K562 (cell line): Measurements from ENCODE around the gene ZNF775. TPM values are rescaled to one million over a fixed set of nuclear protein-coding genes. Genes with fewer than 3 reads are reported as not detected.

Source experiments
- ATAC-seq: fragments of 200-7000 bp; cut with Tn5 transposase; 3 replicates; pipeline ENCODE4 v1.9.1; 2020; ENCODE audit warnings: moderate library complexity
- BruUV-seq: library from RNA; stranded (reverse); fragments of 400-500 nt; replicated peaks from 2 replicates; lab custom pipeline; 2021; lab: Mats Ljungman, UMichigan
- CTCF ChIA-PET: fragments of 300-600 bp; formaldehyde crosslinking; extraction: SDS; loops from one replicate; lab custom pipeline; 2021; ENCODE audit warnings: low intra/inter-chr PET ratio; lab: Yijun Ruan, JAX
- POLR2A ChIA-PET: fragments of 300-600, 350-650 bp; sonication (Branson Sonifier 250); formaldehyde crosslinking; extraction: SDS; loops from one replicate; lab custom pipeline; 2021; ENCODE audit warnings: antibody characterized with exemption, inconsistent platforms; lab: Yijun Ruan, JAX
- DNase-seq, 4 experiments: peaks; one replicate each; pipeline versions ENCODE4 v3.0.0 to v3.0.0-alpha.2; 2011 to 2018; ENCODE audit warnings: low spot score in 3 of 4, mixed read lengths in 3 of 4; ENCODE audit errors: extremely low read depth in 1 of 4
- FAIRE-seq: peaks from 2 replicates; lab custom pipeline; 2011; peaks lifted over from hg19 to GRCh38; lab: Jason Lieb, UNC
- H2AFZ ChIP-seq: 2 replicates; pipeline ENCODE4 v1.6.0; 2011; ENCODE audit warnings: low read depth, low read length, control low read depth, inconsistent platforms
- H3K27ac ChIP-seq: fragments of 200-600 bp; 3 replicates; pipeline ENCODE4 v1.8.0; 2011; ENCODE audit warnings: low read depth, mild to moderate bottlenecking, control low read depth, inconsistent platforms, low read length, moderate library complexity, mixed read lengths; ENCODE audit errors: extremely low read depth
- H3K27me3 ChIP-seq, 2 experiments: fragments of 300-600 bp in 1 of 2; 2 replicates in 1 of 2; 3 replicates in 1 of 2; pipeline versions ENCODE4 v1.6.0 to v1.8.0; 2011; ENCODE audit warnings: inconsistent platforms in 2 of 2, low read length in 2 of 2, mild to moderate bottlenecking in 1 of 2, mixed read lengths in 1 of 2, moderate library complexity in 1 of 2; ENCODE audit not compliant: control insufficient read depth in 2 of 2, insufficient read depth in 2 of 2
- H3K36me3 ChIP-seq: fragments of 300-600 bp; 3 replicates; pipeline ENCODE4 v1.8.0; 2011; ENCODE audit warnings: mild to moderate bottlenecking, low read length, inconsistent platforms; ENCODE audit not compliant: control insufficient read depth, insufficient read depth
- H3K4me1 ChIP-seq, 2 experiments: fragments of 200-600 bp in 1 of 2; replicated peaks in 1 of 2; 2 replicates in 1 of 2; 3 replicates in 1 of 2; pipeline versions ENCODE4 v1.5.1 to v1.8.0; 2011; ENCODE audit warnings: inconsistent platforms in 2 of 2, low read length in 2 of 2, mild to moderate bottlenecking in 1 of 2, mixed read lengths in 1 of 2, moderate library complexity in 1 of 2; ENCODE audit not compliant: control insufficient read depth in 2 of 2, insufficient read depth in 2 of 2
- H3K4me2 ChIP-seq: 2 replicates; pipeline ENCODE4 v1.6.1; 2011; ENCODE audit warnings: low read length, control low read depth, inconsistent platforms, mixed read lengths; ENCODE audit not compliant: insufficient read depth
- H3K4me3 ChIP-seq: fragments of 200-600 bp; sonication (generic), shearing (Covaris generic); 2 replicates; pipeline ENCODE4 v1.5.1; 2016; ENCODE audit warnings: control low read depth, inconsistent platforms
- H3K79me2 ChIP-seq: fragments of 200-600 bp; 3 replicates; pipeline ENCODE4 v1.8.0; 2011; ENCODE audit warnings: low read length, inconsistent platforms; ENCODE audit not compliant: control insufficient read depth, insufficient read depth
- H3K9ac ChIP-seq, 2 experiments: 2 replicates each; pipeline versions ENCODE4 v1.6.0 to v1.6.1; 2011; ENCODE audit warnings: low read depth in 2 of 2, low read length in 2 of 2, control low read depth in 1 of 2, inconsistent platforms in 1 of 2, mild to moderate bottlenecking in 1 of 2, mixed read lengths in 1 of 2; ENCODE audit not compliant: insufficient read depth in 1 of 2
- H3K9me1 ChIP-seq: one replicate; pipeline ENCODE4 v1.6.0; 2011; ENCODE audit warnings: inconsistent platforms, mild to moderate bottlenecking, low read length, moderate library complexity; ENCODE audit not compliant: control insufficient read depth, insufficient read depth
- H3K9me3 ChIP-seq: replicated peaks from 2 replicates; pipeline ENCODE4 v1.5.1; 2011; ENCODE audit warnings: low read depth, low read length, inconsistent platforms; ENCODE audit not compliant: control insufficient read depth, insufficient read depth
- H4K20me1 ChIP-seq: replicated peaks from 2 replicates; pipeline ENCODE4 v1.6.1; 2011; ENCODE audit warnings: low read length, inconsistent platforms, mixed read lengths; ENCODE audit not compliant: control insufficient read depth, insufficient read depth
- EWSR1 ChIP-seq: fragments of 450-650 bp; IDR thresholded peaks from 2 replicates; pipeline ENCODE4 v1.6.1; 2018; ENCODE audit warnings: borderline replicate concordance, mild to moderate bottlenecking, low read depth, moderate library complexity; ENCODE audit not compliant: partially characterized antibody
- GATAD2A ChIP-seq: fragments of 450-650 bp; IDR thresholded peaks from 2 replicates; pipeline ENCODE4 v1.6.1; 2017
- KAT7 ChIP-seq: sonication (generic); formaldehyde crosslinking; IDR thresholded peaks from 2 replicates; pipeline ENCODE4 v1.8.0; 2022; ENCODE audit warnings: missing genetic modification reagents, mild to moderate bottlenecking, borderline replicate concordance
- KDM4B ChIP-seq, 2 experiments: fragments of 450-650 bp in 1 of 2; sonication (generic) in 1 of 2; IDR thresholded peaks; 2 replicates each; pipeline ENCODE4 v1.6.1; 2016 to 2017; ENCODE audit warnings: borderline replicate concordance in 2 of 2, antibody characterized with exemption in 1 of 2, low read depth in 1 of 2, mild to moderate bottlenecking in 1 of 2
- MAFF ChIP-seq: IDR thresholded peaks from 2 replicates; pipeline ENCODE4 v1.6.1; 2012; ENCODE audit warnings: low read length, improper control_type of control experiment
- NFRKB ChIP-seq: fragments of 450-650 bp; IDR thresholded peaks from 2 replicates; pipeline ENCODE4 v1.6.1; 2016; ENCODE audit warnings: low read depth
- NR3C1 ChIP-seq: sonication (generic); formaldehyde crosslinking; IDR thresholded peaks from 2 replicates; pipeline ENCODE4 v1.8.1; 2022; ENCODE audit warnings: missing genetic modification reagents
- PHTF2 ChIP-seq: fragments of 250-450 bp; sonication (Bioruptor Pico); IDR thresholded peaks from 2 replicates; pipeline ENCODE4 v1.5.0; 2021; ENCODE audit warnings: mild to moderate bottlenecking
- SRSF3 ChIP-seq: fragments of 200-400 bp; formaldehyde crosslinking; IDR thresholded peaks from 2 replicates; pipeline ENCODE4 v1.6.1; 2016; ENCODE audit warnings: mild to moderate bottlenecking, low read length, moderate library complexity; ENCODE audit not compliant: insufficient read depth
- ZNF224 ChIP-seq: sonication (generic); formaldehyde crosslinking; IDR thresholded peaks from 2 replicates; pipeline ENCODE4 v1.8.0; 2022; ENCODE audit warnings: mild to moderate bottlenecking, missing genetic modification reagents
- ZNF384 ChIP-seq: IDR thresholded peaks from 2 replicates; pipeline ENCODE4 v1.6.1; 2012; ENCODE audit warnings: low read depth, low read length, improper control_type of control experiment
- ZNF449 ChIP-seq: fragments of 250-450 bp; sonication (Bioruptor Pico); IDR thresholded peaks from 2 replicates; pipeline ENCODE4 v1.8.0; 2022; ENCODE audit warnings: moderate library complexity, mild to moderate bottlenecking, inconsistent platforms
- WGBS: fragments of 100-300 bp; shearing (Covaris generic); methylation state at CpG from one replicate; pipeline ENCODE4 v1.1.6; 2016; ENCODE audit warnings: low coverage, mixed read lengths; ENCODE audit not compliant: insufficient coverage; ENCODE audit errors: missing lambda C conversion rate; 5-methylcytosine and 5-hydroxymethylcytosine counted together
- in situ Hi-C: fragments of 300-500 bp; cut with MboI; formaldehyde crosslinking; loops from 4 replicates; pipeline ENCODE4 v1.15.0; 2018; ENCODE audit warnings: inconsistent platforms, mixed read lengths
- intact Hi-C: fragments of 100-400 bp; cut with micrococcal nuclease; formaldehyde crosslinking; loops from 2 replicates; pipeline ENCODE4 v1.14.2; 2022
- polyA plus RNA-seq, 8 experiments: library from polyadenylated mRNA; depleted of rRNA in 4 of 8; stranded (reverse) in 5 of 8; unstranded in 3 of 8; fragments of >200 nt; fragmentation: Nextera tagmentation in 2 of 8; fragmentation: Illumina TruSeq in 1 of 8; extraction: Ambion mirVana in 2 of 8; extraction: Trizol in 1 of 8; gene quantifications; 2 replicates each; pipeline versions ENCODE4 v1.2.1 to v1.2.3, GENCODE V29; 2011 to 2014; ENCODE audit warnings: inconsistent platforms in 1 of 8, missing spikeins in 1 of 8
- total RNA-seq, 7 experiments: library from RNA; depleted of rRNA in 6 of 7; stranded (reverse); fragments of >200 nt in 6 of 7; fragmentation: Illumina TruSeq in 2 of 7; extraction: Trizol in 2 of 7; gene quantifications; 2 replicates each; pipeline versions ENCODE4 v1.2.1 to v1.2.3, GENCODE V29; 2011 to 2021; ENCODE audit warnings: low replicate concordance in 1 of 7
- TF ChIP-seq, protein P1 (sequence below): sonication (generic); formaldehyde crosslinking; IDR thresholded peaks from 2 replicates; pipeline ENCODE4 v1.8.0; 2023; ENCODE audit warnings: mild to moderate bottlenecking, missing genetic modification reagents
- TF ChIP-seq, protein P2 (sequence below): sonication (generic); formaldehyde crosslinking; IDR thresholded peaks from 2 replicates; pipeline ENCODE4 v1.8.1; 2023; ENCODE audit warnings: mild to moderate bottlenecking, missing genetic modification reagents

ZNF775 gene
- total and polyA plus RNA-seq, 9 of the 15 experiments (the other 6 are each of a cell fraction or from before 2014, with no cell fraction given): 0.04 to 18.7 (median 4.9) TPM

DNA sequence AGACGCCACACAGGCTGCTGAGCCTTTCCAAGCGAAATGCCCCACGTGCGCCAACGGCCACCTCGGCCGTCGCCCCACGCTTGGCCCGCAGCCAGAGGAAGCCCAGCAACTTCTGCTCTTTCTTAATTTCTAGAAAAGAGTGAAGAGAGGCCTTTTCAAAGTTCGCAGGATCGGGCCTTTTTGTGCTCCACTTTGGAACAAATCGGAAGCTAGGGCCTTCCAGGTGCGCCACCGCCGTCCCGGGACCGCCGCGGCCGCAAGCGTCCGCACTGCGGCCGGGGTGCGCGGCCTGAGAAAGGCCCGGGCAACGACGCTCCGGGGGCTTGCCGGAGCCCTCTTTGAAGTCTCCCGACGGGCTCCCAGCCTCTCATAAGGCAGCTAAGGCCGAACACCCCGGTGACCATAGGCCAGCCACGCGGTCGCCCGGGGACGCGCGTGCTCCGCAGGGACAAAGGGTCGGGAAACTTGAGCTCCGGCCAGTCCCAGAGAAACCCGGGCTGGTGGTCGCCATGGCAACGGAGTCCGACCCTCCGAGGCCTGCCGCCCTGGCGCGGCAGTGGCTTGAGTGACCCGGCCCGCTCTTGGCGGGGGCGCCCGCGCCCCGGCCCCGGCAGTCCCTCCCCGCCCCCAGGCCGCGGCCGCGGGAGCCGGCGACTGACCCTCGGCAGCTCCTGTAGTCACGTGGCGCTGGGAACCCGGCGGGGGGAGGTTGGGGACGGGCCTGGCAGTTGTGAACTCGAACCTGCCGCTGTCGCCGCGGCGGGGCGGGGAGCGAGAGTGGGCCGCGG is 10.8 kb upstream of the ZNF775 start, which contains the start of gene REPIN1 (continued):
- TF ChIP-seq ZNF224 (CRISPR knock-in tag): no peak; the same call in none of the 2 replicates
- TF ChIP-seq SRSF3: peak; percentile 75; the same call in 1 of the 2 replicates
- no peak for TF ChIP-seq EWSR1

DNA sequence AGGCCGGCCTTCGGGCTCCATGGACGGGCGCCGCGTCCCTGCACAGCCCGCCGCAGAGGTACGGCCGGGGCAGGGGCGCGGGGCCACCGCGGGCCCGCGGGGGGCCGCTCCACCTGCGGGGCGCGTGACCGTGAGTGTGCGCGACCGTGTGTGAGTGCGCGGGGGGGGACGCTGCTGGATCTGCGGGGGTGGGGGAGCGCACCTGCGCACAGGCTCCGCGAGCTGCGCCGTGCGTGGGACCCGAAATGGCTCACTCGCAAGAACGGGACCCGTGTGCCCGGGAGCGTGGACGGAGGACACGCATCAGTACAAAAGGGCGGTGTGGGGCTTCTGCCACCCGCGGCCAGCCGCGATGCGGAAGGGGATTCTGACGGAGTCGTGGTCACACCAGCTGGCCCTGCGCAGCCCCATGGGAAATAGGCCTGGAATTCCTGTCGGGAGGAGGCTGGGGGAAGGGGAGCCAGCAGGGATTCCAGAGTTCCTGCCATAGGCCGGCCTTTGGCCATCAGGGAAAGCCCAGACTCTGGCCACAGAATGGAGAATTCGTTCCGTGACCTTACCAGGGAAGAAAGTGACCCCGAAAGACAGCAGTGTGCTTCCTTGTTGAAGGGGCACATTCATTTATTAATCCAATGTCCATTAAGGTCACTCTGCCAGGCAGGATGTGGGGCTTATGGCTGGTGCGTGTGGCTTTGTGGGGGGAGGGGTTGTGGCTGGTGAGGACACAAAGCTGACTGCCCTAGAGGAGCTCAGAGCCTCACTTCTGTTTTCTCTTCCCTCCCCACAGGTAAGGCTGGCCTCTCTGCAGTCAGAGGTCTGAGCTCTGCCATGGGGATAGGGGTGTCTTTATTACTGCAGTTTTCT is 10.0 kb upstream of the ZNF775 start:
- Histone ChIP-seq H3K27ac (peak overlapping the region; percentile 97), H3K9ac (peak overlapping the region; percentile 98 to 99), H3K79me2 (peaks cover 60% of the 10 kb centered on the region), H2AFZ (peak overlapping the region; percentile 82), H3K4me2 (peak overlapping the region; percentile 100), H3K9me3 (no peaks in the 10 kb centered on the region), H4K20me1 (no peaks in the 10 kb centered on the region; the same call in 1 of the 2 replicates), H3K4me1 (peaks cover 49 to 59% of the 10 kb centered on the region in 2 experiments), H3K27me3 (no peaks in the 10 kb centered on the region), H3K9me1 (no peaks in the 10 kb centered on the region), H3K4me3 (peak overlapping the region; percentile 79), H3K36me3 (peaks cover 52% of the 10 kb centered on the region)
- ChIA-PET POLR2A (interaction anchor here (0.6 to 3.5 kb wide), 22 partner anchors 8 to 712 kb away, joined by 3 to 30 read pairs (median 4); partner anchors contain the start of genes ACTR3C, FASTK and LRRC61), CTCF (no interaction called here)
- under 1% methylated on average over 48 of the region's 58 CpGs for WGBS
- TSS peak; percentile 41 for BruUV-seq
- ATAC-seq (peak; percentile 59), FAIRE-seq (peak; percentile 54), DNase-seq (peak; percentile 43 to 71 (median 58))
- in situ Hi-C loops: no loop called here
- intact Hi-C loops: loop anchor here (2.0 kb wide), 2 partner anchors 32 to 46 kb away; partner anchors contain the start of genes ACTR3C and LRRC61
- no peak for TF ChIP-seq ZNF384
- peak; percentile 62; the same call in 1 of the 2 replicates for TF ChIP-seq NFRKB
- no peak for TF ChIP-seq ZNF449 (CRISPR knock-in tag)
- TF ChIP-seq MAFF: no peak
- TF ChIP-seq GATAD2A: peak; percentile 14; the same call in 1 of the 2 replicates
- peak; percentile 56; the same call in 1 of the 2 replicates for TF ChIP-seq KAT7 (CRISPR knock-in tag)
- no peak for TF ChIP-seq PHTF2 (CRISPR knock-in tag)
- TF ChIP-seq, protein P1, sequence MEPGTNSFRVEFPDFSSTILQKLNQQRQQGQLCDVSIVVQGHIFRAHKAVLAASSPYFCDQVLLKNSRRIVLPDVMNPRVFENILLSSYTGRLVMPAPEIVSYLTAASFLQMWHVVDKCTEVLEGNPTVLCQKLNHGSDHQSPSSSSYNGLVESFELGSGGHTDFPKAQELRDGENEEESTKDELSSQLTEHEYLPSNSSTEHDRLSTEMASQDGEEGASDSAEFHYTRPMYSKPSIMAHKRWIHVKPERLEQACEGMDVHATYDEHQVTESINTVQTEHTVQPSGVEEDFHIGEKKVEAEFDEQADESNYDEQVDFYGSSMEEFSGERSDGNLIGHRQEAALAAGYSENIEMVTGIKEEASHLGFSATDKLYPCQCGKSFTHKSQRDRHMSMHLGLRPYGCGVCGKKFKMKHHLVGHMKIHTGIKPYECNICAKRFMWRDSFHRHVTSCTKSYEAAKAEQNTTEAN: peak; percentile 89
- TF ChIP-seq NR3C1 (CRISPR knock-in tag): peak; percentile 9; the same call in 1 of the 2 replicates
- TF ChIP-seq ZNF224 (CRISPR knock-in tag): peak; percentile 84; the same call in 1 of the 2 replicates
- TF ChIP-seq KDM4B (IDR thresholded peaks at IDR 0.05; ENCODE audit: borderline replicate concordance in 2 of 2, low read depth in 1 of 2): peak in 1 of 2 experiments; percentile 80; a peak in 1 of 4 replicates
- TF ChIP-seq, protein P2, sequence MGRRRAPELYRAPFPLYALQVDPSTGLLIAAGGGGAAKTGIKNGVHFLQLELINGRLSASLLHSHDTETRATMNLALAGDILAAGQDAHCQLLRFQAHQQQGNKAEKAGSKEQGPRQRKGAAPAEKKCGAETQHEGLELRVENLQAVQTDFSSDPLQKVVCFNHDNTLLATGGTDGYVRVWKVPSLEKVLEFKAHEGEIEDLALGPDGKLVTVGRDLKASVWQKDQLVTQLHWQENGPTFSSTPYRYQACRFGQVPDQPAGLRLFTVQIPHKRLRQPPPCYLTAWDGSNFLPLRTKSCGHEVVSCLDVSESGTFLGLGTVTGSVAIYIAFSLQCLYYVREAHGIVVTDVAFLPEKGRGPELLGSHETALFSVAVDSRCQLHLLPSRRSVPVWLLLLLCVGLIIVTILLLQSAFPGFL (CRISPR knock-in tag): no peak
